Measurements from ENCODE around the gene CNPY2.
"Not testable (repeated sequence)": the region's sequence is repeated elsewhere in the genome, so short reads cannot be mapped to it uniquely, and the experiment has no call there.

The CNPY2 gene

GRCh38 chr12:56297400-56297799 is 18.4 kb downstream of the CNPY2 start:
- H3K4me1 ChIP-seq (ENCODE audit: control insufficient read depth in 1 of 2, insufficient read depth in 1 of 2, low read depth in 1 of 2, low read length in 1 of 2) = peaks cover 66 to 70% of the 10 kb centered on the region in 2 experiments
- H3K9me3 ChIP-seq = no peaks in the 10 kb centered on the region
- H3K27ac ChIP-seq = peak overlapping the region; percentile 98
- H3K4me3 ChIP-seq (ENCODE audit: low read depth in 1 of 2, low read length in 1 of 2) = no peak overlapping the region
- no peak for TF ChIP-seq CTCF (IDR thresholded peaks at IDR 0.05)
- H3K27me3 ChIP-seq = no peaks in the 10 kb centered on the region
- H3K36me3 ChIP-seq = no peaks in the 10 kb centered on the region

- H3K27ac ChIP-seq = peak overlapping the region; percentile 98
- TF ChIP-seq CTCF (IDR thresholded peaks at IDR 0.05) = no peak
- H3K27me3 ChIP-seq = no peaks in the 10 kb centered on the region
- H3K9me3 ChIP-seq = no peaks in the 10 kb centered on the region
- H3K4me3 ChIP-seq (ENCODE audit: low read depth in 1 of 2, low read length in 1 of 2) = peak overlapping the region in 1 of 2 experiments; percentile 6
- peaks cover 4% of the 10 kb centered on the region for H3K36me3 ChIP-seq
- H3K4me1 ChIP-seq (ENCODE audit: control insufficient read depth in 1 of 2, insufficient read depth in 1 of 2, low read depth in 1 of 2, low read length in 1 of 2) = peaks cover 66 to 72% of the 10 kb centered on the region in 2 experiments
Measured at GRCh38 chr12:56296295-56296694, 19.5 kb downstream of the CNPY2 start.

- TF ChIP-seq CTCF (IDR thresholded peaks at IDR 0.05) = no peak
- H3K4me1 ChIP-seq (ENCODE audit: control insufficient read depth in 1 of 2, insufficient read depth in 1 of 2, low read depth in 1 of 2, low read length in 1 of 2) = peaks cover 51 to 65% of the 10 kb centered on the region in 2 experiments
- H3K27ac ChIP-seq = peak overlapping the region; percentile 58
- peaks cover 9% of the 10 kb centered on the region for H3K36me3 ChIP-seq
- H3K4me3 ChIP-seq (ENCODE audit: low read depth in 1 of 2, low read length in 1 of 2) = no peak overlapping the region
- no peaks in the 10 kb centered on the region for H3K27me3 ChIP-seq
- no peaks in the 10 kb centered on the region for H3K9me3 ChIP-seq
Measured at GRCh38 chr12:56293795-56294194, 22.0 kb downstream of the CNPY2 start.

GRCh38 chr12:56288705-56289387 is 26.9 kb downstream of the CNPY2 start:
- H3K4me3 ChIP-seq (ENCODE audit: low read depth in 1 of 2, low read length in 1 of 2) = no peak overlapping the region
- peaks cover 38 to 60% of the 10 kb centered on the region in 2 experiments for H3K4me1 ChIP-seq (ENCODE audit: control insufficient read depth in 1 of 2, insufficient read depth in 1 of 2, low read depth in 1 of 2, low read length in 1 of 2)
- H3K9me3 ChIP-seq = no peaks in the 10 kb centered on the region
- TF ChIP-seq CTCF (IDR thresholded peaks at IDR 0.05) = no peak
- no peaks in the 10 kb centered on the region for H3K27me3 ChIP-seq
- peaks cover 23% of the 10 kb centered on the region for H3K36me3 ChIP-seq
- H3K27ac ChIP-seq = peak overlapping the region; percentile 66

- H3K9me3 ChIP-seq = no peaks in the 10 kb centered on the region
- no peak for TF ChIP-seq CTCF (IDR thresholded peaks at IDR 0.05)
- H3K27ac ChIP-seq = peak overlapping the region; percentile 38
- no peak overlapping the region for H3K4me3 ChIP-seq (ENCODE audit: low read depth in 1 of 2, low read length in 1 of 2)
- H3K4me1 ChIP-seq (ENCODE audit: control insufficient read depth in 1 of 2, insufficient read depth in 1 of 2, low read depth in 1 of 2, low read length in 1 of 2) = peaks cover 30 to 42% of the 10 kb centered on the region in 2 experiments
- H3K36me3 ChIP-seq = peaks cover 45% of the 10 kb centered on the region
- no peaks in the 10 kb centered on the region for H3K27me3 ChIP-seq
Measured at GRCh38 chr12:56286044-56286830, 29.6 kb downstream of the CNPY2 start.

GRCh38 chr12:56284263-56284662 is 31.5 kb downstream of the CNPY2 start:
- not testable (repeated sequence) for H3K27me3 ChIP-seq; H3K9me3 ChIP-seq; H3K4me3 ChIP-seq (ENCODE audit: low read depth in 1 of 2, low read length in 1 of 2); H3K27ac ChIP-seq
- Histone ChIP-seq H3K36me3 (peaks cover 60% of the 10 kb centered on the region), H3K4me1 (ENCODE audit: control insufficient read depth in 1 of 2, insufficient read depth in 1 of 2, low read depth in 1 of 2, low read length in 1 of 2) (peaks cover 30 to 35% of the 10 kb centered on the region in 2 experiments)

Measured in neutrophil (primary cell).